Pancreas (tissue), 10 donors: Measurements from ENCODE around the gene MYO5C. TPM values are rescaled to one million over a fixed set of nuclear protein-coding genes. Genes with fewer than 3 reads are reported as not detected.
A peak's percentile ranks its signal among the peaks of the same experiment; 100 is the strongest.

Experiments
- ATAC-seq, 4 donors: fragments of 200-7000 bp; cut with Tn5 transposase; one replicate each; pipeline versions ENCODE4 v1.8.0 to v1.9.1; 2020; ENCODE audit warnings: mild to moderate bottlenecking in 4 of 4, moderate library complexity in 4 of 4
- DNase-seq, 6 donors: peaks; one replicate each; pipeline ENCODE4 v3.0.0-alpha.2; 2020
- FAIRE-seq: peaks from 2 replicates; lab custom pipeline; 2012; peaks lifted over from hg19 to GRCh38; lab: Jason Lieb, UNC
- H3K27ac ChIP-seq, 4 donors: fragments of 200-600 bp; sonication (generic); 1 replicate in 3 of 4; 2 replicates in 1 of 4; pipeline versions ENCODE4 v1.5.0 to v1.8.0; 2020
- H3K27me3 ChIP-seq, 4 donors: fragments of 200-600 bp; one replicate each; pipeline ENCODE4 v1.8.0; 2021
- H3K36me3 ChIP-seq, 3 donors: fragments of 200-600 bp; sonication (generic) in 1 of 3; one replicate each; pipeline versions ENCODE4 v1.5.0 to v1.8.0; 2020 to 2021
- H3K4me1 ChIP-seq, 3 donors: fragments of 200-600 bp; one replicate each; pipeline ENCODE4 v1.8.0; 2021
- H3K4me3 ChIP-seq, 4 donors: fragments of 200-600 bp; sonication (generic) in 2 of 4; one replicate each; pipeline versions ENCODE4 v1.5.0 to v1.8.0; 2020 to 2021
- H3K9me3 ChIP-seq, 4 donors: fragments of 200-600 bp; one replicate each; pipeline ENCODE4 v1.8.0; 2021
- CTCF ChIP-seq, 4 donors: fragments of 200-600 bp; sonication (generic) in 3 of 4; IDR thresholded peaks; one replicate each; pipeline versions ENCODE4 v1.5.0 to v1.8.0; 2021; ENCODE audit warnings: antibody characterized with exemption in 4 of 4
- WGBS, 2 donors: extraction: QIAGEN DNeasy Blood & Tissue Kit; methylation state at CpG; one replicate each; pipeline ENCODE4 v1.1.7; 2013; 5-methylcytosine and 5-hydroxymethylcytosine counted together
- intact Hi-C, 3 donors: fragments of 100-400 bp; cut with DNase I; formaldehyde crosslinking; loops; one replicate each; pipeline versions ENCODE4 v1.11.1 to v1.14.2; 2022
- polyA plus RNA-seq, 2 donors: library from polyadenylated mRNA; stranded (reverse); fragments of 200-250 nt; gene quantifications; one replicate each; pipeline ENCODE4 v1.2.3, GENCODE V29; 2013
- total RNA-seq, 6 donors: library from RNA; stranded (reverse); fragmentation: NEBNext Ultra II Directional in 4 of 6; extraction: Animal tissue kit (Norgen Biotek cat#: 25700) in 4 of 6; gene quantifications; one replicate each; pipeline versions ENCODE4 v1.2.1 to v1.2.4, GENCODE V29; 2021 to 2023
- donor health status: healthy with polysubstance abuse.
- donor health status: DM: no; HTN: no; CAD: no; lungs with moderate emphysema.
- donor health status: DM: no; HTN: no; CAD: no.
- donor health status: control.
- donor health status: control.
- donor health status: Bipolar disorder and iron deficiency.
- donor health status: DM: yes; HTN: yes; CAD: no.
- donor health status: DM: no; HTN: no; CAD: no.
- donor health status: DM: no; HTN: no; CAD: no.
- donor health status: DM: yes; HTN: yes; CAD: no.

The MYO5C gene
- total and polyA plus RNA-seq, 8 donors, result 12.7 to 52.7 (median 39.2) TPM

- no peak for DNase-seq
- Histone ChIP-seq H3K9me3 (no peaks in the 10 kb centered on the region), H3K4me3 (no peak overlapping the region), H3K36me3 (no peaks in the 10 kb centered on the region), H3K27ac (no peak overlapping the region), H3K4me1 (no peaks in the 10 kb centered on the region), H3K27me3 (no peaks in the 10 kb centered on the region)
- FAIRE-seq, result no peak
- intact Hi-C loops, result no loop called here
- peak in 1 of 4 donors; percentile 44 for ATAC-seq
- no peak for TF ChIP-seq CTCF (IDR thresholded peaks at IDR 0.05)
- 59 to 63% methylated on average over 10 of the region's 10 CpGs for WGBS, 2 donors
Observed at GRCh38 chr15:52158084-52158765, 137.4 kb downstream of the MYO5C start.

GRCh38 chr15:52155878-52156277, 139.7 kb downstream of the MYO5C start:
- Histone ChIP-seq H3K36me3 (no peaks in the 10 kb centered on the region), H3K4me3 (no peak overlapping the region), H3K27me3 (no peaks in the 10 kb centered on the region), H3K9me3 (no peaks in the 10 kb centered on the region), H3K27ac (no peak overlapping the region), H3K4me1 (no peaks in the 10 kb centered on the region)
- 55 to 68% methylated on average over 2 of the region's 2 CpGs for WGBS, 2 donors
- no peak for TF ChIP-seq CTCF (IDR thresholded peaks at IDR 0.05)
- ATAC-seq (no peak), DNase-seq (no peak), FAIRE-seq (no peak)
- intact Hi-C loops, result no loop called here

GRCh38 chr15:52154896-52155865, 140.4 kb downstream of the MYO5C start:
- no peaks in the 10 kb centered on the region for H3K36me3 ChIP-seq
- DNase-seq, result no peak
- no peak overlapping the region for H3K4me3 ChIP-seq
- peak in 1 of 4 donors; percentile 21 for ATAC-seq
- WGBS, 2 donors, result 90 to 93% methylated on average over 8 of the region's 8 CpGs
- no peaks in the 10 kb centered on the region for H3K4me1 ChIP-seq
- H3K9me3 ChIP-seq, result no peaks in the 10 kb centered on the region
- intact Hi-C loops, result no loop called here
- H3K27me3 ChIP-seq, result no peaks in the 10 kb centered on the region
- no peak for FAIRE-seq
- H3K27ac ChIP-seq, result no peak overlapping the region
- TF ChIP-seq CTCF (IDR thresholded peaks at IDR 0.05), result no peak

- Histone ChIP-seq H3K27ac (no peak overlapping the region), H3K36me3 (peaks cover 0 to 5% (median 5%) of the 10 kb centered on the region in 3 donors), H3K4me3 (no peak overlapping the region), H3K9me3 (no peaks in the 10 kb centered on the region), H3K4me1 (no peaks in the 10 kb centered on the region), H3K27me3 (no peaks in the 10 kb centered on the region)
- no peak for TF ChIP-seq CTCF (IDR thresholded peaks at IDR 0.05)
- intact Hi-C loops, result no loop called here
- WGBS, 2 donors, result 89 to 92% methylated on average over 12 of the region's 12 CpGs
- DNase-seq (no peak), FAIRE-seq (no peak), ATAC-seq (no peak)
Observed at GRCh38 chr15:52153900-52154895, 141.4 kb downstream of the MYO5C start.
